ENCODE data around the gene CSNK1D. TPM values are rescaled to one million over a fixed set of nuclear protein-coding genes. Genes with fewer than 3 reads are reported as not detected.

CSNK1D gene
- total RNA-seq, 1 experiment from 2014 or later, result 137 TPM

- H3K4me2 ChIP-seq (ENCODE audit: insufficient read depth, insufficient read length, low read length), result no peak overlapping the region
- no CpG with 5 or more reads among the region's 10 CpGs for WGBS (ENCODE audit: extremely low coverage, insufficient read length, low lambda C conversion rate)
- Mint-ChIP-seq H3K27me3 (ENCODE audit: low read depth) (no peaks in the 10 kb centered on the region), H3K9me3 (peaks cover 0 to 7% of the 10 kb centered on the region in 2 experiments; a peak in 2 of 5 replicates), H3K36me3 (ENCODE audit: insufficient read depth in 1 of 3, low read depth in 3 of 3) (peaks cover 76 to 83% (median 82%) of the 10 kb centered on the region in 3 experiments), H3K4me1 (0 out of 4 replicates have a peak, but pooled peaks cover 0 to 3% of the 10 kb centered on the region in 2 experiments), H3K4me3 (no peak overlapping the region), H3K27ac (peak overlapping the region in 2 of 3 experiments; percentile 60 to 79; a peak in 3 of 7 replicates)
- no peak overlapping the region for H3K9ac ChIP-seq (ENCODE audit: extremely low read depth, insufficient read length, low read length)
- no peak overlapping the region for H3T11ph ChIP-seq (ENCODE audit: low read length)
- no peak overlapping the region for H2AK5ac ChIP-seq (ENCODE audit: insufficient read length, low read length)
- no peak overlapping the region for H2BK12ac ChIP-seq (ENCODE audit: insufficient read length, low read depth, low read length)
- H3K27ac ChIP-seq (ENCODE audit: insufficient read length, low read depth, low read length), result no peak overlapping the region
- no peak overlapping the region for H2BK20ac ChIP-seq (ENCODE audit: low read depth, low read length, poor library complexity, severe bottlenecking)
- TF ChIP-seq CTCF (conservative IDR thresholded peaks at IDR 0.05), result no peak
- no peak overlapping the region for H4K5ac ChIP-seq (ENCODE audit: insufficient read length, low read depth, low read length)
- no peak overlapping the region for H4K91ac ChIP-seq (ENCODE audit: insufficient read length, low read depth, low read length)
- H3K4me1 ChIP-seq (ENCODE audit: insufficient read depth, low read length), result no peaks in the 10 kb centered on the region
- no peak overlapping the region for H2BK5ac ChIP-seq (ENCODE audit: insufficient read length, low read length)
- H3K23ac ChIP-seq (ENCODE audit: insufficient read length, low read depth, low read length), result no peak overlapping the region
- H3K79me2 ChIP-seq (ENCODE audit: insufficient read depth, low read length), result peaks cover 2% of the 10 kb centered on the region; the same call in 1 of the 2 replicates
- no peak overlapping the region for H2BK15ac ChIP-seq (ENCODE audit: low read depth, low read length)
- no peak overlapping the region for H2AFZ ChIP-seq (ENCODE audit: low read length)
- no peaks in the 10 kb centered on the region for H3K27me3 ChIP-seq (ENCODE audit: insufficient read depth, low read length)
- no peak overlapping the region for H3K14ac ChIP-seq (ENCODE audit: insufficient read depth, low read length)
- H3K23me2 ChIP-seq (ENCODE audit: insufficient read length, low read depth, low read length, poor library complexity, severe bottlenecking), result no peaks in the 10 kb centered on the region
- H3K56ac ChIP-seq (ENCODE audit: insufficient read length, low read depth, low read length), result no peak overlapping the region
- no peak overlapping the region for H4K8ac ChIP-seq (replicated peaks; ENCODE audit: insufficient read length, low read depth, low read length)
- peaks cover 10% of the 10 kb centered on the region for H3K79me1 ChIP-seq (ENCODE audit: insufficient read depth, low read depth, low read length, poor library complexity, severe bottlenecking)
- H4K20me1 ChIP-seq (ENCODE audit: control insufficient read depth, insufficient read depth, insufficient read length), result peaks cover 2% of the 10 kb centered on the region
- no peaks in the 10 kb centered on the region for H3K9me3 ChIP-seq (ENCODE audit: control insufficient read depth, low read depth, low read length)
- H3K4ac ChIP-seq (ENCODE audit: low read depth, low read length), result no peak overlapping the region
- peak; percentile 83 for DNase-seq
- H3K18ac ChIP-seq (ENCODE audit: insufficient read length, low read depth, low read length), result no peak overlapping the region
- no peak overlapping the region for H2BK120ac ChIP-seq (ENCODE audit: low read depth, low read length, poor library complexity, severe bottlenecking)
Measured at GRCh38 chr17:82257473-82257872, 16.0 kb downstream of the CSNK1D start.

All from H9 (cell line).